ENCODE measurements around the gene GNG7.
"Not testable (repeated sequence)": the region's sequence is repeated elsewhere in the genome, so short reads cannot be mapped to it uniquely, and the experiment has no call there.

Gene GNG7

GRCh38 chr19:2575734-2576481, 126.6 kb downstream of the GNG7 start:
- DNase-seq (ENCODE audit: low read depth), result peak; percentile 97

- DNase-seq (ENCODE audit: low read depth), result no peak
Observed at GRCh38 chr19:2574971-2575630, 127.4 kb downstream of the GNG7 start.

- DNase-seq (ENCODE audit: low read depth), result no peak
Observed at GRCh38 chr19:2574478-2574931, 128.0 kb downstream of the GNG7 start.

GRCh38 chr19:2573916-2574315, 128.6 kb downstream of the GNG7 start:
- DNase-seq (ENCODE audit: low read depth), result no peak

- DNase-seq (ENCODE audit: low read depth), result not testable (repeated sequence)
Observed at GRCh38 chr19:2572152-2572551, 130.3 kb downstream of the GNG7 start.

- no peak for DNase-seq (ENCODE audit: low read depth)
Observed at GRCh38 chr19:2569596-2570465, 132.7 kb downstream of the GNG7 start.

GRCh38 chr19:2567996-2568395, 134.5 kb downstream of the GNG7 start:
- no peak for DNase-seq (ENCODE audit: low read depth)

- no peak for DNase-seq (ENCODE audit: low read depth)
Observed at GRCh38 chr19:2567580-2567979, 134.9 kb downstream of the GNG7 start.

GRCh38 chr19:2563546-2563945, 138.9 kb downstream of the GNG7 start:
- not testable (repeated sequence) for DNase-seq (ENCODE audit: low read depth)

GRCh38 chr19:2561895-2562294, 140.6 kb downstream of the GNG7 start:
- no peak for DNase-seq (ENCODE audit: low read depth)

- no peak for DNase-seq (ENCODE audit: low read depth)
Observed at GRCh38 chr19:2561221-2561620, 141.3 kb downstream of the GNG7 start.

- no peak for DNase-seq (ENCODE audit: low read depth)
Observed at GRCh38 chr19:2560369-2560768, 142.1 kb downstream of the GNG7 start.

- no peak for DNase-seq (ENCODE audit: low read depth)
Observed at GRCh38 chr19:2558543-2558942, 144.0 kb downstream of the GNG7 start.

- DNase-seq (ENCODE audit: low read depth), result not testable (repeated sequence)
Observed at GRCh38 chr19:2558131-2558530, 144.4 kb downstream of the GNG7 start.

- no peak for DNase-seq (ENCODE audit: low read depth)
Observed at GRCh38 chr19:2557093-2557440, 145.4 kb downstream of the GNG7 start.

GRCh38 chr19:2556221-2557092, 146.0 kb downstream of the GNG7 start:
- DNase-seq (ENCODE audit: low read depth), result no peak

GRCh38 chr19:2555422-2556220, 146.9 kb downstream of the GNG7 start:
- no peak for DNase-seq (ENCODE audit: low read depth)

- no peak for DNase-seq (ENCODE audit: low read depth)
Observed at GRCh38 chr19:2554856-2555255, 147.6 kb downstream of the GNG7 start.

- no peak for DNase-seq (ENCODE audit: low read depth)
Observed at GRCh38 chr19:2553510-2553909, 149.0 kb downstream of the GNG7 start.

- DNase-seq (ENCODE audit: low read depth), result no peak
Observed at GRCh38 chr19:2552859-2553258, 149.6 kb downstream of the GNG7 start.

- no peak for DNase-seq (ENCODE audit: low read depth)
Observed at GRCh38 chr19:2551864-2552185, 150.7 kb downstream of the GNG7 start.
